Myocyte (in vitro differentiated cells): ENCODE results near the gene HBEGF. TPM values are rescaled to one million over a fixed set of nuclear protein-coding genes. Genes with fewer than 3 reads are reported as not detected.

Source experiments
- DNase-seq: peaks from one replicate; pipeline ENCODE4 v3.0.0-alpha.2; 2012; ENCODE audit warnings: low read depth
- polyA plus RNA-seq: library from polyadenylated mRNA; unstranded; fragments of >200 nt; gene quantifications from one replicate; pipeline ENCODE4 v1.2.1, GENCODE V29; 2012; ENCODE audit warnings: missing spikeins
- total RNA-seq: library from RNA; depleted of rRNA; stranded (reverse); fragments of >200 nt; gene quantifications from 2 replicates; pipeline ENCODE4 v1.2.3, GENCODE V29; 2014

The HBEGF gene, protein sequence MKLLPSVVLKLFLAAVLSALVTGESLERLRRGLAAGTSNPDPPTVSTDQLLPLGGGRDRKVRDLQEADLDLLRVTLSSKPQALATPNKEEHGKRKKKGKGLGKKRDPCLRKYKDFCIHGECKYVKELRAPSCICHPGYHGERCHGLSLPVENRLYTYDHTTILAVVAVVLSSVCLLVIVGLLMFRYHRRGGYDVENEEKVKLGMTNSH
- 10.1 and 10.2 TPM in 2 replicates for total RNA-seq
- polyA plus RNA-seq: 41.6 TPM

DNA sequence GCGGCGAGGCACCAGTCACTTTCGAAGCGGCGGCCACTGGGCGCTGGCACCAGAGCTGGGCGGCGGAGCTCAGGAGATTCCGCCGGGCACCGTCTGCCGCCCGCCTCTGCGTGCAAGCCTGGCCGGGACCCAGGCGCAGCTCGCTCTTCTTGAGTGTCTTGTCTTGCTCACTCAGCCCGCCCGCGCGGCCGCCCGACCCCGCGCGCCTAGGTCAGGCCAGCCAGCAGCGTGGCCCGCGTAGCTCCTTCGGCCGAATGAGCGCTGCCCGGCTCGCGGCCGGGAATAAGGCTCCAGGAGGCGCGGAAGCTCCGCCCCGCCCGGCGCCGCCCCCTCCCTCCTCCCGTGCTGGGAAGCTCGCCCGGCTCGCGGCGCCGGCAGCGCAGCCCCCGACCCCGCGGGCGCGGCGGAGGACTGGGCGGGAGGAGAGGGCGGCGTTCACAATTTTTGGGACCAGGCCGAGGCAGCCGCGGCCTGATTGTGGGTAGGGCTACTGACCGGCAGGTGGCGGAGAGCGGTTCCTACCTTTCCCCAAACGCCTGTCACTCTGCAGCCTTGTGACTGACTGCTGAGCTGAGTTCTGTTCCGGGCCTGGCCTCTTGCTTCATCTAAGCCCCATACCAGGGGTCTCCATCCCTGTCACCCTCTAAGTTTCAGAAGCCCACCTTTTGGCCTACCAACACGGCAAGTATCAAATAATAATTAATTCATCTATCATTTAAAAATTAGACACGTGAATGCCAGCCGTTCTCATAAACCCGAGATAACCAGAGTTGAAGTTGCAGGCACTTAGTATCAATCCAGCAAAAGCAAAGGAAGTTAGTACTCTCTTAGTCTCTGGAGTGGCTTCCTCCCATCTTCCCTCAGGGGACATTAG lies at the start of gene HBEGF:
Gene HBEGF (minus strand): TSS at position 256 of the 874 bp plus-strand sequence. CDS start 275 bp downstream, outside the sequence.
- DNase-seq: peak; percentile 72

GRCh38 chr5:140393738-140394137 lies 47.3 kb upstream of the HBEGF start:
- DNase-seq: no peak

DNA sequence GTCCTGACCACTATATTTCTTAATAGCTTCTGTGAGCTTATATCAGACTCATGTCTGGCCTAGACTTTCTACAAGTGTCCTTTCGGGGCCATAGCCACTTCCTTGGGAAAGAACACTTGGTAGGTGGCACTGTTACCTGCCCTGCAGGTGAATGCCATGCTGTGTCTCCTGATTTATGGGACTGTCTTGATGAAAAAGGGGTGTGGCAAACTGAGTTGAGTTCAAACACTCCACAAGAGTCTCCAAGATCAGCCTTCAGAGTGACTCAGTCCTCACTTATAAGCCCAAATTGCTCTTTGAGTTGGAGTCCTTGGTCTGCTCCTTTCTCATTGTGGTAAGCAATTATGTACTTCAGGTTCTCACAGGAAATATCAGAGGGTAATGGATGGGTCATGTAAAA lies 45.3 kb upstream of the HBEGF start:
- no peak for DNase-seq

DNA sequence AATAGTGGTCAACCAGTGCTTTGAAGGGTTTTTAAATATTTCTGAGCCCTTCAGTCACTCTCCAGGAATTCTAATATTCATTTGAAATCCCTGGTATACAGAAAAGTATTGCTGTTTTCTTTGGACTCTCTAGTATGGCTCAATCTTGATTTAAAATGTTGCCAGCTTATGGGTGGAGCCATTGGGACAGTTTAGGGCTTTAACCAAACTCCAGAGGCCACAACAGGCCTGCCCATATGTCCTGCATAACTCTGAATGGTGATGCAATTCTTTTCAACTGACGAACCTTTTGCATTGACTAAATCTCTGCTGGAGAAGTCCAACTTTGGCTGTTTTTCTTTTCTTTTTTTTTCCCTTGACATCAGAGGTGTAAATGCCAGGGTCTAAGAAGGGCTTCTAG lies 44.9 kb upstream of the HBEGF start:
- DNase-seq: no peak

DNA sequence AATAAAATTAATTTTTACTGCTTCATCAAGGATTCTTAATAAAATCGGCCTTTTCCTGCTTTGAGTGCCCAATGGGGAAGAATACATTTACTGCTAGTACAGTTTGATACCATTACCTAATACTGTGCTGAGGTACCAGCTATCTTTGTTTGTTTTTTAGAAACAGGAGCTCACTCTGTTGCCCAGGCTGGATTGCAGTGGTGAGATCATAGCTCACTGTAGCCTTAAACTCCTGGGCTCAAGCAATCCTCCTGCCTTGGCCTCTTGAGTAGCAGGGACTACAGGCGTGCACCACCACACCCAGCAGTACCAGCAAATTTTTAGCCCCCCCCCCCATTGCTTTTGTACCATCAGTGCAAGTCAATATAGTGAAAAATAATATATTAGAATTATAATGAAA lies 41.6 kb upstream of the HBEGF start:
- no peak for DNase-seq

- no peak for DNase-seq
These were observed 36.9 kb upstream of the HBEGF start for GRCh38 chr5:140383300-140383699.

GRCh38 chr5:140382866-140383265 lies 36.5 kb upstream of the HBEGF start:
- DNase-seq: no peak

DNA sequence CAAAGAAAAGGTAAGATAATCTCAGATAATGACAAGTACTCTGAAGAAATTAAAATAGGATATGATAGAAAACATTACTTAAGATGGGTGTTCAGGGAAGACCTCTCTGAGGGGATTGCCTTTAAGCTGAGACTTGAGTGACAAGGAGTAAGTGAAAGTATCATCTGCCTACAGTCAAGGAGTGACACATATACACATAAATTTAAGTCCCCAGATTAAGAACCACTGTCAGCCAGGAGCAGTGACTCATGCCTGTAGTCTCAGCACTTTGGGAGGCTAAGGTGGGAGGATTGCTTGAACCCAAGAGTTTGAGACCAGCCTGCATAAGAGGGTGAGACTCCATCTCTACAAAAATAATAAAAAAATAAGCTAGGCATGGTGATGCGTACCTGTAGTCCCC lies 35.6 kb upstream of the HBEGF start:
- DNase-seq: no peak

DNA sequence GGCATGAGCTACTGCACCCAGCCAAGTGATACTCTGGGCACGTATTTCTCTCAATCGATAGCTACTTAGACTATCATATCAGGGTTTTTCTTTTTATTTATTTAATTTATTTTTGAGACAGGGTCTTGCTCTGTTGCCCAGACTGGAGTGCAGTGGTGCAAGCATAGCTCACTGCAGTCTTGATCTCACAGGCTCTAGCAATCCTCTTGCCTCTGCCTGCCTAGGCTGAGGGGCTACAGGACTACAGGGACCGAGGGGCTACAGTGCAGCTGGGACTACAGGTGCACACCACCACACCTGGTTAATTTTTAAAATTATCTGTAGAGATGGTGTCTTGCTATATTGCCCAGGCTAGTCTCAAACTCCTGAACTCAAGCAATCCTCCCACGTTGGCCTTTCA lies 34.9 kb upstream of the HBEGF start:
- no peak for DNase-seq

- peak; percentile 75 for DNase-seq
These were observed 26.6 kb upstream of the HBEGF start for GRCh38 chr5:140372971-140373487.

GRCh38 chr5:140371356-140372151 lies 25.2 kb upstream of the HBEGF start:
- DNase-seq: no peak

- DNase-seq: no peak
These were observed 21.0 kb upstream of the HBEGF start for GRCh38 chr5:140367256-140368013.

DNA sequence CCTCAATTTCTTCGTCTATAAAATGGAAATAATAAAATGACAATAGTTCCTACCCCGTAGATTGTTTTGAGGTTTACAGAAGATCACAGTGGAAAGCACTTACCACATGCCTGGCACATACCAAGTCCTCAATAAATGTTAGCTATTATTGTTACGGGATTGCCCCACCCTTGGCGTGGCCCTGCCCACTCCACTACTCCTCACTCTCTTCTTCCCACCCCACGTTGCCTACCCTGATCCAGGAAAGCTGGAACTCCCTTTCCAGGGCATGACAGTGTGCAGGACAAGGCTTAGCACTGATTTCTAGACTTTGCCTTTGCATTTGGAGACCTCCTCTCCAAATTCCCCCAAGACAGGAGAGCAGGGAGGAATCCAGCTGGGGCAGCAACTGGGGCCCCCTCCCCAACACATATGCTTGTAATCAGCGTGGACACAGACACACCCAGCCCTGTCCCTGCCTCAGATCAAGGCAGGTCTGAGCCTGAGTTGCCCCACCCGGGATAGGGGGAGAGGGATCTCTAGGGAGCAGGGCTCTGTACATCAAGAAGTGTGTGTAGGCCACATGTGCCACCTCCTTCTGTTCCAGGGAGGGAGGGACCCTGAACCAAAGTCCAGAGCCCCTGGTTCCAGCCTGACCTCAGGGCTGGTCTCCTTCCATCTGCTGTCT lies 20.3 kb upstream of the HBEGF start:
- DNase-seq: no peak

DNA sequence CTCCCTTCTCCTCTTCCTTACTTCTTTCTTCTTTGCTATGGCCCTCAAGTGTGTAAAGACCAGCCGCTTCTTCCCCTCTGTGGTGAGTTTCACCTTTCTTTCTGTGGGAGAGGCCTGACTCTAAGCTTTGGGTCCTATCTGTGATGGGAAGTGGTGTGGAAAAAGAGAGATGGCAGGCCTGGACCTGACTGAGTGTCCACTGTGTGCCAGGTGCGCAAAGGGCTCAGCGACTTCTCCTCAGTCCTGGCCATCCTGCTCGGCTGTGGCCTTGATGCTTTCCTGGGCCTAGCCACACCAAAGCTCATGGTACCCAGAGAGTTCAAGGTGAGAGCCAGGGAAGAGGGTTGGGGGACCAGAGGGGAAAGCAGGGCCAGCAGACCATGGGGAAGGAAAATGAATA lies 19.5 kb upstream of the HBEGF start:
- no peak for DNase-seq

DNA sequence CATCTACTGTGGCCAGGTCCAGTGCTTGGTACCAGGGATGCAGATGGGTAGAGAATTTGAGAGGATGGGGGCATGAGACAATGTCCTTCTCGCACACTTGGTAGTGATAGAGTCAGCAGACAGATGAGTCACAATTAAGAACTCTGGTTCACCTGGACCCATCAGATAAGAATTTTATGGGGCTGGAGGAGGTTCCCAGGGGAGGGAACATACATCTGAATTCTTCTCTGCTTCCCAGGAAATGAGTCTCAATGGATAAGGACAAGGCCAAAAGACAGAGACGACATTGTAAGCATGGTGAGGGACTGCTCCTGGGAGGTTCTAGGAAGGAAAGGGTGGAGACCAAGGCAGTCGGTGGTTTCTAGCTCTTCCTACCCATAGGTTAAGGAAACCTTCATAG lies 18.9 kb upstream of the HBEGF start:
- no peak for DNase-seq

DNA sequence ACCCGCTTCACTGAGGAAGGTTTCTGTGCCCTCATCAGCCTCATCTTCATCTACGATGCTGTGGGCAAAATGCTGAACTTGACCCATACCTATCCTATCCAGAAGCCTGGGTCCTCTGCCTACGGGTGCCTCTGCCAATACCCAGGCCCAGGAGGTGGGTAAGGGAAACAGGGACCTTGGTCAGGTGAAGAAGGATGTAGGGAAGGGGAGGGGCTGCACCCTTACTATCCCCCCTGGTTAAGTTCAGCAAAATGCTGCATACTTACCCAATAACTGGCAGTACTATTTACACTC lies 18.0 kb upstream of the HBEGF start:
- no peak for DNase-seq

- DNase-seq: no peak
These were observed 17.4 kb upstream of the HBEGF start for GRCh38 chr5:140363631-140364471.

GRCh38 chr5:140362875-140363630 lies 16.6 kb upstream of the HBEGF start:
- DNase-seq: peak; percentile 60

GRCh38 chr5:140362311-140362710 lies 15.9 kb upstream of the HBEGF start:
- no peak for DNase-seq
